Measurements from ENCODE around the gene JARID2.

- TF ChIP-seq CTCF (IDR thresholded peaks at IDR 0.05 in 4 of 5, conservative IDR thresholded peaks at IDR 0.05 in 1 of 5): no peak
- TF ChIP-seq POLR2A (IDR thresholded peaks at IDR 0.05): no peak
Measured at GRCh38 chr6:15457121-15457650, 211.3 kb downstream of the JARID2 start.

Data from gastrocnemius medialis (tissue), 4 donors.